Endothelial cell (in vitro differentiated cells): ENCODE results near the gene KCNB1. TPM values are rescaled to one million over a fixed set of nuclear protein-coding genes. Genes with fewer than 3 reads are reported as not detected.

Experiments
- DNase-seq: peaks from one replicate; pipeline ENCODE4 v3.0.0; 2021; ENCODE audit warnings: low spot score
- H3K27ac Mint-ChIP-seq: one replicate; pipeline ENCODE4 v1.8.0; 2021; ENCODE audit warnings: mixed read lengths, inconsistent platforms; ENCODE audit not compliant: unreplicated experiment
- H3K27me3 Mint-ChIP-seq: one replicate; pipeline ENCODE4 v1.8.0; 2021; ENCODE audit warnings: mild to moderate bottlenecking, moderate library complexity, mixed read lengths, inconsistent platforms; ENCODE audit not compliant: unreplicated experiment
- H3K36me3 Mint-ChIP-seq: one replicate; pipeline ENCODE4 v1.8.0; 2021; ENCODE audit warnings: mild to moderate bottlenecking, low read depth, mixed read lengths, inconsistent platforms; ENCODE audit not compliant: unreplicated experiment
- H3K4me1 Mint-ChIP-seq: one replicate; pipeline ENCODE4 v1.8.0; 2021; ENCODE audit warnings: mild to moderate bottlenecking, mixed read lengths, inconsistent platforms; ENCODE audit not compliant: unreplicated experiment
- H3K4me3 Mint-ChIP-seq: one replicate; pipeline ENCODE4 v1.8.0; 2021; ENCODE audit warnings: mild to moderate bottlenecking, mixed read lengths, inconsistent platforms; ENCODE audit not compliant: unreplicated experiment
- H3K9me3 Mint-ChIP-seq: one replicate; pipeline ENCODE4 v1.8.0; 2021; ENCODE audit warnings: mixed read lengths, inconsistent platforms; ENCODE audit not compliant: unreplicated experiment
- CTCF ChIP-seq: fragments of 200-600 bp; sonication (generic); IDR thresholded peaks from one replicate; pipeline ENCODE4 v1.5.0; 2021; ENCODE audit warnings: antibody characterized with exemption; ENCODE audit not compliant: unreplicated experiment
- total RNA-seq: library from RNA; stranded (reverse); fragmentation: NEBNext Ultra II Directional; extraction: Animal tissue kit (Norgen Biotek cat#: 25700); gene quantifications from one replicate; pipeline ENCODE4 v1.2.1, GENCODE V29; 2021; ENCODE audit not compliant: unreplicated experiment

KCNB1 gene
- total RNA-seq, 1 donor from 2014 or later, result 0.36 TPM

GRCh38 chr20:49452011-49452482 lies 30.4 kb downstream of the KCNB1 start:
- H3K9me3 Mint-ChIP-seq, result no peaks in the 10 kb centered on the region
- DNase-seq, result no peak
- TF ChIP-seq CTCF, result no peak
- no peaks in the 10 kb centered on the region for H3K27me3 Mint-ChIP-seq
- H3K27ac Mint-ChIP-seq, result no peak overlapping the region
- H3K4me1 Mint-ChIP-seq, result no peaks in the 10 kb centered on the region
- no peak overlapping the region for H3K4me3 Mint-ChIP-seq
- H3K36me3 Mint-ChIP-seq, result no peaks in the 10 kb centered on the region

- no peak for DNase-seq
- Mint-ChIP-seq H3K4me3 (no peak overlapping the region), H3K4me1 (peaks cover 12% of the 10 kb centered on the region), H3K27me3 (peaks cover 1% of the 10 kb centered on the region), H3K36me3 (no peaks in the 10 kb centered on the region), H3K27ac (no peak overlapping the region), H3K9me3 (no peaks in the 10 kb centered on the region)
- TF ChIP-seq CTCF, result no peak
These were observed 32.2 kb downstream of the KCNB1 start for GRCh38 chr20:49450281-49450721.

DNA sequence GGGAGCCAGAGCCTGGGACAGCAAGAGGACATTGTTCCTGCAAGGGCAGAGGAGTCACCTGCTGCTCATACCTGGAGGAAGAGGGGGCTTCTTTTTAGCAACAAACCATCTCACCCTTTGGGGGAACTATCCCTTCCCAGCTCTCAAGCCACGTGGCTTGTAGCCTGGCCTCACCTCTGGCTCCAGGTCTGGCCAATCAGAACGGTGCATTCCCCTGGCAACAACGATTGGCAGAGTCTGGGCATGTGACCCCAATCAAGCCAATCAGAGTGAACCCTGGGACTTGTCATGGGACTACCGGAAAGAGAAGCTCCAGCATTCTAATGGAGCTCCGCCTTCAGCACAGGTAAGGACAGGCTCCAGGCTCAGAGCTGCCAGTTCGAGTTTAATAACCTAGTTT lies 33.6 kb downstream of the KCNB1 start:
- Mint-ChIP-seq H3K27me3 (peaks cover 1% of the 10 kb centered on the region), H3K4me3 (no peak overlapping the region), H3K27ac (no peak overlapping the region), H3K36me3 (no peaks in the 10 kb centered on the region), H3K9me3 (no peaks in the 10 kb centered on the region), H3K4me1 (peaks cover 25% of the 10 kb centered on the region)
- TF ChIP-seq CTCF, result no peak
- no peak for DNase-seq

- H3K4me1 Mint-ChIP-seq, result peaks cover 25% of the 10 kb centered on the region
- DNase-seq, result no peak
- peaks cover 3% of the 10 kb centered on the region for H3K27me3 Mint-ChIP-seq
- H3K4me3 Mint-ChIP-seq, result no peak overlapping the region
- H3K36me3 Mint-ChIP-seq, result no peaks in the 10 kb centered on the region
- no peaks in the 10 kb centered on the region for H3K9me3 Mint-ChIP-seq
- no peak overlapping the region for H3K27ac Mint-ChIP-seq
- no peak for TF ChIP-seq CTCF
These were observed 34.3 kb downstream of the KCNB1 start for GRCh38 chr20:49447946-49448809.

GRCh38 chr20:49447364-49447763 lies 35.1 kb downstream of the KCNB1 start:
- H3K27ac Mint-ChIP-seq, result no peak overlapping the region
- H3K27me3 Mint-ChIP-seq, result peaks cover 3% of the 10 kb centered on the region
- H3K36me3 Mint-ChIP-seq, result no peaks in the 10 kb centered on the region
- H3K4me3 Mint-ChIP-seq, result no peak overlapping the region
- H3K4me1 Mint-ChIP-seq, result peaks cover 25% of the 10 kb centered on the region
- no peak for TF ChIP-seq CTCF
- H3K9me3 Mint-ChIP-seq, result no peaks in the 10 kb centered on the region
- no peak for DNase-seq
